ENCODE data around the gene RPS26.

The RPS26 gene

DNA sequence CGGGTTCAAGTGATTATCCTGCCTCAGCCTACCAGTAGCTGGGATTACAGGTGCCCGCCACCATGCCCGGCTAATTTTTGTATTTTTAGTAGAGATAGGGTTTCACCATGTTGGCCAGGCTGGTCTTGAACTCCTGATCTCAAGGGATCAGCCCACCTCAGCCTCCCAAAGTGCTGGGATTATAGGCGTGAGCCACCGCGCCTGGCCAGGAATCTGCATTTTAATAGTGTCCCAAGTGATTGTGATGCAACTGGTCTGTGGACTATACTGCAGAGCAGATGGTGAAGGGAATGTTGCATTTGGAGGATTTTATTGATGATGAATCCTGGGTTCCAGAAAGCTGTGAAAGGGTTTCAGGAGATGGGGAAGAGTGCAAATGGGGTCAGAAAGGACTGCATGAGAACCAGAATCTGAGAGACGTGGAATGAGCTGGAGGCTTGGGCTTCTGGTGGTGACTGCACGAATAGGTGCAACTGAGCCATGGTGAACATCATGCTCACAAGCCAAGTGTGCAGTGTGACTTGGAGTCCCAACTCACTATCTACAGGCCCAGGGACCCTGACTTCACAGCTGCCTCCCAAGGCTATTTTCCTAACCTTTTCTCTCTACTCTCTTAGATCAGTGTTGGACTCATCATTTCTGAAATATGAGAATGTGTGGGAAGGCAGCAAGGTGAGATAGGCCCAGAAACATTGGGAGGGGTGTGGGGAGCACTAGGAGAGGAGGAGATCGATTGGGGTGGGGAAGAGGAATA, 4.5 kb downstream of the RPS26 start:
- TF ChIP-seq FOXM1 (IDR thresholded peaks at IDR 0.05; ENCODE audit: borderline replicate concordance, low read depth), result no peak
- no peak; the same call in 1 of the 2 replicates for TF ChIP-seq CEBPB (IDR thresholded peaks at IDR 0.05)
- TF ChIP-seq MAX (IDR thresholded peaks at IDR 0.05), result no peak
- no peak for TF ChIP-seq REST (IDR thresholded peaks at IDR 0.05; ENCODE audit: low read depth)
- no peak for TF ChIP-seq TEAD4 (IDR thresholded peaks at IDR 0.05)
- no peak for TF ChIP-seq USF1 (IDR thresholded peaks at IDR 0.05)
- no peak for TF ChIP-seq YY1 (IDR thresholded peaks at IDR 0.05; ENCODE audit: low read depth)
- no peak for TF ChIP-seq TCF12 (IDR thresholded peaks at IDR 0.05; ENCODE audit: low read depth)
- no peak for TF ChIP-seq EP300 (IDR thresholded peaks at IDR 0.05; ENCODE audit: borderline replicate concordance)
- no peak for TF ChIP-seq EGR1 (IDR thresholded peaks at IDR 0.05)
- no peak for TF ChIP-seq TAF1 (IDR thresholded peaks at IDR 0.05; ENCODE audit: low read depth)
- TF ChIP-seq ZBTB7A (IDR thresholded peaks at IDR 0.05; ENCODE audit: low read depth), result no peak
- no peak for TF ChIP-seq NFIC (IDR thresholded peaks at IDR 0.05)
- no peak for TF ChIP-seq CREB1 (IDR thresholded peaks at IDR 0.05; ENCODE audit: low read depth)
- no peak for TF ChIP-seq RAD21 (IDR thresholded peaks at IDR 0.05; ENCODE audit: low read depth)

DNA sequence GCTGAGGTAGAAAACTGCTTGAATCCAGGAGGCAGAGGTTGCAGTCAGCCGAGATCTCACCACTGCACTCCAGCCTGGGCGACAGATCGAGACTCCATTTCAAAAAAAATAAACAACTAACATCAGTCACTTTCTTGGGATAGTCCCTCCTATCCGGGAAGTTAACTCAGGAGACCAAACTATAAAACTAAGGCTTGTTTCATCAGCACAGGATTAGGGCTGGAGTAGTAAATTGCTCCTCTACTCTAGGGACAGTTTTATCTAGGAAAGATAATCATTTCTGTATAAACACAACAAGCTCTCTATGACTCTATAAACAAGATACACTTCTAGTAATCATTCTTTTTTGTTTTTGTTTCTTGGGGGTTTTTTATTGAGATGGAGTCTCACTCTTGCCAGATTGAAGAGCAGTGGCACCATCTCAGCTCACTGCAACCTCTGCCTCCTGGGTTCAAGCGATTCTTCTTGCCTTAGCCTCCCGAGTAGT, 11.7 kb downstream of the RPS26 start:
- no peak for TF ChIP-seq RAD21 (IDR thresholded peaks at IDR 0.05; ENCODE audit: low read depth)
- no peak for TF ChIP-seq MAX (IDR thresholded peaks at IDR 0.05)
- no peak for TF ChIP-seq TEAD4 (IDR thresholded peaks at IDR 0.05)
- no peak for TF ChIP-seq EGR1 (IDR thresholded peaks at IDR 0.05)
- TF ChIP-seq YY1 (IDR thresholded peaks at IDR 0.05; ENCODE audit: low read depth), result no peak
- no peak for TF ChIP-seq FOXM1 (IDR thresholded peaks at IDR 0.05; ENCODE audit: borderline replicate concordance, low read depth)
- TF ChIP-seq REST (IDR thresholded peaks at IDR 0.05; ENCODE audit: low read depth), result no peak
- TF ChIP-seq EP300 (IDR thresholded peaks at IDR 0.05; ENCODE audit: borderline replicate concordance), result no peak
- no peak for TF ChIP-seq NFIC (IDR thresholded peaks at IDR 0.05)
- TF ChIP-seq CEBPB (IDR thresholded peaks at IDR 0.05), result no peak
- no peak for TF ChIP-seq TAF1 (IDR thresholded peaks at IDR 0.05; ENCODE audit: low read depth)
- TF ChIP-seq USF1 (IDR thresholded peaks at IDR 0.05), result no peak
- no peak for TF ChIP-seq CREB1 (IDR thresholded peaks at IDR 0.05; ENCODE audit: low read depth)
- no peak for TF ChIP-seq TCF12 (IDR thresholded peaks at IDR 0.05; ENCODE audit: low read depth)
- TF ChIP-seq ZBTB7A (IDR thresholded peaks at IDR 0.05; ENCODE audit: low read depth), result no peak

DNA sequence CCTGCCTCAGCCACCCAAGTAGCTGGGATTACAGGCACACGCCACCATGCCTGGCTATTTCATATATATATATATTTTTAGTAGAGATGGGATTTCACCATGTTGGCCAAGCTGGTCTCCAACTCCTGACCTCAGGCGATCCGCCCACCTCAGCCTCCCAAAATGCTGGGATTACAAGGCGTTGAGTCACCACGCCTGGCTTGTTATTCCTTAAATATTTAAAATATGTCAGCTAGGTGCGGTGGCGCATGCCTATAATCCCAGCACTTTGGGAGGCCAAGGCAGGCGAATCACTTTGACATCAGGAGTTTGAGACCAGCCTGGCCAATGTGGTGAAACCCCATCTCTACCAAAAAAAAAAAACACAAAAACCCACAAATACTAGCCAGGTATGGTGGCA, 18.2 kb downstream of the RPS26 start:
- TF ChIP-seq TEAD4 (IDR thresholded peaks at IDR 0.05), result peak; percentile 43; the same call in 1 of the 2 replicates

- TF ChIP-seq TCF12 (IDR thresholded peaks at IDR 0.05; ENCODE audit: low read depth), result no peak
- no peak for TF ChIP-seq REST (IDR thresholded peaks at IDR 0.05; ENCODE audit: low read depth)
- no peak for TF ChIP-seq YY1 (IDR thresholded peaks at IDR 0.05; ENCODE audit: low read depth)
- TF ChIP-seq USF1 (IDR thresholded peaks at IDR 0.05), result no peak
- no peak for TF ChIP-seq RAD21 (IDR thresholded peaks at IDR 0.05; ENCODE audit: low read depth)
- TF ChIP-seq EP300 (IDR thresholded peaks at IDR 0.05; ENCODE audit: borderline replicate concordance), result no peak
- TF ChIP-seq EGR1 (IDR thresholded peaks at IDR 0.05), result no peak
- no peak for TF ChIP-seq FOXM1 (IDR thresholded peaks at IDR 0.05; ENCODE audit: borderline replicate concordance, low read depth)
- TF ChIP-seq ZBTB7A (IDR thresholded peaks at IDR 0.05; ENCODE audit: low read depth), result no peak
- no peak for TF ChIP-seq CEBPB (IDR thresholded peaks at IDR 0.05)
- TF ChIP-seq NFIC (IDR thresholded peaks at IDR 0.05), result no peak
- no peak for TF ChIP-seq MAX (IDR thresholded peaks at IDR 0.05)
Observed at GRCh38 chr12:56061982-56062381, 20.3 kb downstream of the RPS26 start.

All from Ishikawa (cell line).